Measurements from ENCODE around the gene KIF1B. TPM values are rescaled to one million over a fixed set of nuclear protein-coding genes. Genes with fewer than 3 reads are reported as not detected.
A peak's percentile ranks its signal among the peaks of the same experiment; 100 is the strongest.

Gene KIF1B
- total RNA-seq, 6 experiments from 2014 or later, result 21.7 to 29.4 (median 23.2) TPM

GRCh38 chr1:10170239-10170574, 40.2 kb upstream of the KIF1B start:
- TF ChIP-seq POLR2A (IDR thresholded peaks at IDR 0.05), result no peak
- TF ChIP-seq, protein P1, sequence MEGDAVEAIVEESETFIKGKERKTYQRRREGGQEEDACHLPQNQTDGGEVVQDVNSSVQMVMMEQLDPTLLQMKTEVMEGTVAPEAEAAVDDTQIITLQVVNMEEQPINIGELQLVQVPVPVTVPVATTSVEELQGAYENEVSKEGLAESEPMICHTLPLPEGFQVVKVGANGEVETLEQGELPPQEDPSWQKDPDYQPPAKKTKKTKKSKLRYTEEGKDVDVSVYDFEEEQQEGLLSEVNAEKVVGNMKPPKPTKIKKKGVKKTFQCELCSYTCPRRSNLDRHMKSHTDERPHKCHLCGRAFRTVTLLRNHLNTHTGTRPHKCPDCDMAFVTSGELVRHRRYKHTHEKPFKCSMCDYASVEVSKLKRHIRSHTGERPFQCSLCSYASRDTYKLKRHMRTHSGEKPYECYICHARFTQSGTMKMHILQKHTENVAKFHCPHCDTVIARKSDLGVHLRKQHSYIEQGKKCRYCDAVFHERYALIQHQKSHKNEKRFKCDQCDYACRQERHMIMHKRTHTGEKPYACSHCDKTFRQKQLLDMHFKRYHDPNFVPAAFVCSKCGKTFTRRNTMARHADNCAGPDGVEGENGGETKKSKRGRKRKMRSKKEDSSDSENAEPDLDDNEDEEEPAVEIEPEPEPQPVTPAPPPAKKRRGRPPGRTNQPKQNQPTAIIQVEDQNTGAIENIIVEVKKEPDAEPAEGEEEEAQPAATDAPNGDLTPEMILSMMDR (IDR thresholded peaks at IDR 0.05), result no peak
- intact Hi-C loops (cut with DNase I), result no loop called here
- no peaks in the 10 kb centered on the region for H3K27me3 ChIP-seq
- 58% methylated on average over 2 of the region's 2 CpGs for WGBS (ENCODE audit: insufficient coverage, low coverage, low lambda C conversion rate, missing lambda C conversion rate)
- no peaks in the 10 kb centered on the region for H3K4me1 ChIP-seq
- H3K27ac ChIP-seq, result no peak overlapping the region
- H3K4me3 ChIP-seq, result no peak overlapping the region
- no peaks in the 10 kb centered on the region for H3K9me3 ChIP-seq
- H3K36me3 ChIP-seq, result peaks cover 0 to 42% (median 5%) of the 10 kb centered on the region in 4 donors
- DNase-seq, result no peak
- no peak for ATAC-seq

DNA sequence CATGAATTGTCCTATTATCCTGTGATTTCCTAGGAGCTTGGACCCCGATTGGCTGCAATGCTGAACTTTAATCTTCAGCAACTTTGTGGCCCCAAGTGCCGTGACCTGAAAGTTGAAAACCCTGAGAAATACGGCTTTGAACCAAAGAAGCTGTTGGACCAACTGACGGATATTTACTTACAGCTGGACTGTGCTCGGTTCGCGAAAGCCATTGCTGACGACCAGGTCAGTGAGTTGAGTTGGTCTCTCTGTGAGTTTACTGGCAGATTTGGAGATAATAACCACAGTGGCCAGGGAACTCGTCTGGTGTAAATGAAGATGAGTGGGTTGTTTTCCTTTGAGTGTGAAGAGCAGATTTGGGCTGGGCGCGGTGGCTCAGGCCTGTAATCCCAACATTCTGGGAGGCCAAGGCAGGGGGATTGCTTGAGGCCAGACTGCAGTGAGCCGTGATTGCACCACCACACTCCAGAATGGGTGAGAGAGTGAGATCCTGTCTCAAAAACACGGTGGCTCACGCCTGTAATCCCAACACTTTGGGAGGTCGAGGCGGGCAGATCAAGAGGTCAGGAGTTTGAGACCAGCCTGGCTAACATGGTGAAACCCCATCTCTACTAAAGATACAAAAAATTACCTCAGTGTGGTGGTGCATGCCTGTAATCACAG, 39.1 kb upstream of the KIF1B start:
- Histone ChIP-seq H3K4me3 (no peak overlapping the region), H3K4me1 (no peaks in the 10 kb centered on the region), H3K9me3 (no peaks in the 10 kb centered on the region), H3K27ac (peak overlapping the region in 1 of 3 donors; percentile 13), H3K36me3 (peaks cover 0 to 32% (median 5%) of the 10 kb centered on the region in 4 donors), H3K27me3 (no peaks in the 10 kb centered on the region)
- intact Hi-C loops (cut with DNase I), result no loop called here
- ATAC-seq (peak in 1 of 4 donors; percentile 78), DNase-seq (no peak)
- 74% methylated on average over 13 of the region's 16 CpGs for WGBS (ENCODE audit: insufficient coverage, low coverage, low lambda C conversion rate, missing lambda C conversion rate)
- TF ChIP-seq, protein P1 (IDR thresholded peaks at IDR 0.05), result no peak
- TF ChIP-seq POLR2A (IDR thresholded peaks at IDR 0.05), result no peak

GRCh38 chr1:10171995-10172669, 38.2 kb upstream of the KIF1B start:
- peaks cover 0 to 32% (median 5%) of the 10 kb centered on the region in 4 donors for H3K36me3 ChIP-seq
- DNase-seq (no peak), ATAC-seq (no peak)
- no peak overlapping the region for H3K4me3 ChIP-seq
- intact Hi-C loops (cut with DNase I), result no loop called here
- 90% methylated on average over 7 of the region's 8 CpGs for WGBS (ENCODE audit: insufficient coverage, low coverage, low lambda C conversion rate, missing lambda C conversion rate)
- H3K9me3 ChIP-seq, result no peaks in the 10 kb centered on the region
- no peaks in the 10 kb centered on the region for H3K4me1 ChIP-seq
- no peaks in the 10 kb centered on the region for H3K27me3 ChIP-seq
- no peak for TF ChIP-seq POLR2A (IDR thresholded peaks at IDR 0.05)
- TF ChIP-seq, protein P1 (IDR thresholded peaks at IDR 0.05), result no peak
- no peak overlapping the region for H3K27ac ChIP-seq

DNA sequence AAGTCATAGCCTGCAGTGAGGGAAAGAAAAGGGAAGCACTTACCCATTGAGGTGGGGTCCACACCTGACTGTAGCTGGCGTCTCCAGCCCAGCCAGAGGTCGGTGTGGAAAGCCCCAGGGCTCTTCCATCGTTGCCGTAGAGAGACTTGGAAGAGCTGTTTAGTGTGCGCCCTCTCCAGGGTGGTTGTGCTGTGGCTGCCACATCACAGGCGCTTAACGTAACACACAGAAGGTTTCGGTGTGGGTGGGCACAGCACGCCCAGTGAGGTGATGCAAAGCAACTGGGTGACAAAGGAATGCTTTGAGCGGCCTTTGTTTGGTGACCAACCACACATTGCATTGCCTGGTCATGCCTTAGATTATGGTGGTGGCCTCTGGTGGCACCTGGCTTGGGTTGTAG, 36.8 kb upstream of the KIF1B start:
- H3K27me3 ChIP-seq, result no peaks in the 10 kb centered on the region
- intact Hi-C loops (cut with DNase I), result no loop called here
- no peak for ATAC-seq
- no peak overlapping the region for H3K4me3 ChIP-seq
- TF ChIP-seq POLR2A (IDR thresholded peaks at IDR 0.05), result no peak
- TF ChIP-seq, protein P1 (IDR thresholded peaks at IDR 0.05), result no peak
- no peaks in the 10 kb centered on the region for H3K4me1 ChIP-seq
- H3K27ac ChIP-seq, result no peak overlapping the region
- H3K36me3 ChIP-seq, result peaks cover 0 to 24% (median 5%) of the 10 kb centered on the region in 4 donors
- no peaks in the 10 kb centered on the region for H3K9me3 ChIP-seq
- DNase-seq, result no peak
- WGBS (ENCODE audit: insufficient coverage, low coverage, low lambda C conversion rate, missing lambda C conversion rate), result 100% methylated on average over 3 of the region's 10 CpGs

Data from right lobe of liver (tissue), 6 donors.